Stimulated activated CD8-positive, alpha-beta memory T cell treated with anti-CD3 and anti-CD28 coated beads, Interleukin-15, amount 100 ng/mL, for 4 hours (primary cell): ENCODE results near the gene LRRTM2.
"Not testable (repeated sequence)": the region's sequence is repeated elsewhere in the genome, so short reads cannot be mapped to it uniquely, and the experiment has no call there.

Source experiments
- DNase-seq, 2 donors: peaks; one replicate each; pipeline ENCODE4 v3.0.0-alpha.2; 2020; ENCODE audit warnings: low read depth in 2 of 2

The LRRTM2 gene

DNA sequence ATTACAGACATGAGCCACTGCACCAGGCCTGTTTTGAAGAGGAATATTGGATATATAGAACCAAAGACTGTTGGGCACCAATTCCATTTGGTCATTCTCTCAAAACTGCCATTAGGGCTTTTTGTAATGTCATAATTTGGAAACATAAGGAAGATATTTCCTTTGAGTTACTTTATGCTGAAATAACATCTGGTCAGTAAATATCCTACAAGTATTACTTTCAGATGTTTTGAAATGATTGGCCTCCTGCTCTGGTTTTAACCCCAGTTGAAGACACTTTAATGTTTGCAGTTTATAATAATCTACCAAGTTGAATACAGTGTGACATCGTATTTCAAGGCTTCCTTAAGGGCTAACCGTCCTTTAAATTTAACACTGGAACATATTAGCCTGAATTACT is 33.6 kb downstream of the LRRTM2 start:
- DNase-seq, result no peak

DNA sequence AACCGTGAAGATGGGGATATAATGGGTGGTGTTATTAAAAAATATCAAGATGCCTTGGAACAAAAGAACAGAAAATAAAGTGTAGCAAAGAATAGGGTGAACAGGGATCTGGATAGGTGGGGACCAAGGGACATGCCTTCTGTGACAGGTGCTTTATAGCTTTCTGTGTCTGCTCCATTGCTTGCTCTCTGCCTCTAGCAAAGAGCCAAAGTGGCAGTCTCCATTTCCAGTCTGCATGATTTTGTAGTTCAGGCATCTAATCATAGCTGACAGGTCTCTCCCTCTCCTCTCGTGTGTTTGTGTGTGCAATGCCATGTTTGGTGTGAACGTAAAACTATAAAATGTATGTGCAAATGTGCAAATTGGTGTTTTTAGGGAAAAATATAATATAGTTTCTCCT is 35.0 kb downstream of the LRRTM2 start:
- no peak for DNase-seq

- no peak for DNase-seq
These were observed 38.0 kb downstream of the LRRTM2 start for GRCh38 chr5:138837160-138837559.

- DNase-seq, result not testable (repeated sequence)
These were observed 40.3 kb downstream of the LRRTM2 start for GRCh38 chr5:138834853-138835252.

- no peak for DNase-seq
These were observed 41.2 kb downstream of the LRRTM2 start for GRCh38 chr5:138833726-138834480.

GRCh38 chr5:138833080-138833479 is 42.1 kb downstream of the LRRTM2 start:
- no peak for DNase-seq

DNA sequence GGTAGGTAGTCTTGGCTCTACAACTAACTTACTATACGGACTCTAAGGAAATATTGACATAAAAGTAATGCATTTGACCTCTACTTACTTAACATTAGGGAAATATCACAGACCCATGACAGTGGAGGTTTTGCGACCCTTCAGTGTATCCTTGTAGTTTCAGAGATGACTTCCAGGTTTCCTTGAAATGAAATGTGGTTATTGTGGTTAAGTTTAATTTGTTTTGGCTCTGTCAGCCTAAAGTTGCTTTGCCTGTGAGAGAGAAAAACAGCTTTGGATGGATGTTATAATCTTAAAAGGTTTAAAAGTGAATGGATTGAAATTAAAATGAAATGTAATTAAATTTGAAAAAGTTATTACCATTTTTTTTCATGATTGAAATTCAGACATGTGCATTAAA is 42.9 kb downstream of the LRRTM2 start:
- no peak for DNase-seq

DNA sequence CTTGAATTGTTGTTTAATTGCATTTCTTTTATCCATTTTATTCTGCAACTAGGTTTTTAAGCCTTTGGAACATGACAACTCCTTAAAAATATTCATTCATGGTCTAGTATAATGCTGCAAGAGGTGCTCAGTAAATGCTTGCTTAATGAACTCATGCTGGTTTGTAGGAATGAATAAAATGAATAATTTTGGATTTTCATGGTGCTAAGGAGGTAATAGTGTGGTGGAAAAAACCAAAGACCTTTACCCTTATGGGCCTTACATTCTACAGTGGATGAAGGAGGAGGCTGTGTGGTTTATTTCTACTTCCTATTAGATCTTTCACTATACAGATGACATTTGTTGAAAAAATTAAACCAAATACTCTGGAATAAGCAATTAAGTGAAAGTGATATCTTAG is 43.4 kb downstream of the LRRTM2 start:
- DNase-seq, result no peak

DNA sequence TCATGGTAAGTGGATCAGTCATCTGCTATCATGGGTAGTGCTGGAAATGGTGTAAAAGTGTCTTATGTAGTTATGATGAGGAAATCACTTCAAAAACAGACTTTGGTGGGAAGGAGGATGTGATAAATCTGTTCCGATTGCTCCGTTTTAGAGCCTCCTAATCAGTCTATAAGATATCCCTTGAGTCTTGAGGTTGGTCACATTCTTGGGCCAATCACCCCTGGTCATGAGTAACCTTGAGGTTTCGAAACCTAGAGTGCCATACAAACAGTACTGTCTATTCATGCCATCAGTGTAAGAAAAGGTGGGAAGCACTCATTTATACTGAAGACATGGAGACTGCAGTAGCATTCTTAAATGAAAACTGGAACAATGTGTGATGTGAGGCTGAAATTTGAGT is 45.8 kb downstream of the LRRTM2 start:
- DNase-seq, result no peak

GRCh38 chr5:138828556-138828955 is 46.6 kb downstream of the LRRTM2 start:
- no peak for DNase-seq

DNA sequence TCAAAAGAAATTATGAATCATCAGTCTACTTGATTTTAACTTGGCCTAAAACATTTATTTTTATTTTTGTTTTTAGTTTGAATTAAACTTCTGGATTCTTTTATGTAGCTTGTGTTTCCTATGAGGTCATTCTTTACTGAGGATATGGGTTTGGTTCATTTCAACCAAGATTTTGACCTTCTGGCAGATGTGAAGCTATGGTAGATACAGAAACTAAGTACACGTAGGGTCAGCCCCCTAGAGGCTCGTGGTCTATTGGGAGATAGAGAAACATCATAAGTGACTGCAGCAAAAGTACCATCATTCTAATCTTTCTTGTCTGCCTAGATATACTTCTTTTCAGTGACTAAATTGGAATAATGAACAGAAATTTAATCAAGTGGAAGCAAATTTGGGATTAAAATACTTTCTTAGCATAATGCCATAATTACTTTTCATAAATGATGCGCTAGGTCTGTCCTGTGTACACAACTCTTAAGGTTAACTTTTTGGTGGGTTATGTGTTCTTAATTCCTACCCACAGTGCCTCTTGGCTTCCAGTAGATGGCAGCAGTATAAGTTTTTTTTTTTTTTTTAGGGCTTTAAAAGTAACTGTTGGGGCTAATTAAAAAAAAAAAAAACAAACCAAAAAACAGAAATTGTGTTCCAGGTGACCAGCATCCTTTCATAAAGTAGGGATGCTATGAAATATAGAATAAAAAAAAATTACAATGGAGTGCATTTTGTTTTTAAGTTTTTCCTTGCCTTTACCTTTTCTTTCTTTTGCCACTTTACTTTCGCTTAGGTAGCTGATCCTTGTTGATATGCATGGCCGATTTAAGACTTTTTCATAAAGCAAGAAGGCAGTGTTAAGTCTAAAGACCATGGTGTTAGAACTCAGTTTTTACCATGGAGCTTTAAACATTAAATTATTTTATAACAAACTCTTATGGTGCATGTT is 49.9 kb downstream of the LRRTM2 start:
- no peak for DNase-seq

- DNase-seq, result no peak
These were observed 50.6 kb downstream of the LRRTM2 start for GRCh38 chr5:138824516-138824915.

DNA sequence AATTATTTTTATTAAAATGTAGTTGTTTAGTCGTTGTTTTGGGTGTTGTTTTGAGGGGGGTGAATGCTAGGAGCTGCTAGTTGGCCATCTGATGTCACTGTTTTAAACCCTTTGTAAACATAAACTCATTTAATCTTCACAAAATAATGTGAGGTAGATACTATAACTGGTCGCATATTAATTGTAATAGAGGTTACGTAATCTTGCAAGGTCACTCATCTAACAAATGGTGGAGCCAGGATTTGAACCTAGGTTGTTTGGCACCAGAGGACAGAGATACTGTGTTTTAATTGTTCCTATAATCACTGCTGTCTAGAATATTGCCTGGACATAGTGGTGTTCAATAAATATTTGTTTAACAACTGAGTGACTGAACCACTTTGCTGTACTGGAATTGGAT is 54.4 kb downstream of the LRRTM2 start:
- no peak for DNase-seq

DNA sequence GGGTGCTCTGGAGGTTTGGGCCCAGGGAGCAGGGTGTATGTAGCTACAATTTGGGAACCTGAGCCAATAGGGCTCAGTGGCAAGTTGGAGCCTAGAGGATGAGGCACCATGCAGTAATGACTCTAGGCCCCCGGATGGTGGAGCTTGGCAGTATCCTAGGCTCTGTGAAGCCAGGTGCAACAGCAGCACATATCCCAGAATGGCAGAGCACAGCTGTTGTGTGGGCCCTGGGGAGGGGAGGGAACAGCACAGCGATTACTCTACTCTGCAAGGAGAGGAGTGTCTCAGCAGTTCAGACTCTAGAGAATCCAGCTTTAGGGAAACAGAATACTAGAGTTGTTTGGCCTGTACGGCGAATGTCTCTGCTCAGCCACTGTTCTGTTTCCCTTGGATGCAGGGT is 56.1 kb downstream of the LRRTM2 start:
- DNase-seq, result no peak
